AG09319 (cell line): Measurements from ENCODE around the gene EHBP1L1.

Experiments used
- DNase-seq: peaks from one replicate; pipeline ENCODE4 v3.0.0-alpha.2; 2010; ENCODE audit warnings: low read depth; ENCODE audit errors: extremely low read depth
- CTCF ChIP-seq: IDR thresholded peaks from 2 replicates; pipeline ENCODE4 v1.5.1; 2011; ENCODE audit warnings: low read depth, mild to moderate bottlenecking, inconsistent platforms, low read length, moderate library complexity

EHBP1L1 gene

DNA sequence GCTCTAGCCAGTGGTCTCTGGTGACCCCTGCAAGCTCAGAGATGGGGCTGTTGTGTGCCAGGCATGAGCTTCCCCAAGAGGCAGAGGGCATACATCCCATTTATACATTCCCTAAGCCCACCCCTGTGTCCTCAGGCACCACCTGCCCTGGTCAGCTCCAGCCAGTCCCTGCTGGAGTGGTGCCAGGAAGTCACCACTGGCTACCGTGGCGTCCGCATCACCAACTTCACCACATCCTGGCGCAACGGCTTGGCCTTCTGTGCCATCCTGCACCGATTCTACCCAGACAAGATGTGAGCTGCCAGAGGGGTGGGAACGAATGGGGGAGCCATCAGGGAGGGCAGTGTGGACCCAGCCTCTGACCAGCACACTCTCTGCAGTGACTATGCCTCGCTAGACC is 8.3 kb downstream of the EHBP1L1 start:
- no peak for TF ChIP-seq CTCF
- DNase-seq = no peak

DNA sequence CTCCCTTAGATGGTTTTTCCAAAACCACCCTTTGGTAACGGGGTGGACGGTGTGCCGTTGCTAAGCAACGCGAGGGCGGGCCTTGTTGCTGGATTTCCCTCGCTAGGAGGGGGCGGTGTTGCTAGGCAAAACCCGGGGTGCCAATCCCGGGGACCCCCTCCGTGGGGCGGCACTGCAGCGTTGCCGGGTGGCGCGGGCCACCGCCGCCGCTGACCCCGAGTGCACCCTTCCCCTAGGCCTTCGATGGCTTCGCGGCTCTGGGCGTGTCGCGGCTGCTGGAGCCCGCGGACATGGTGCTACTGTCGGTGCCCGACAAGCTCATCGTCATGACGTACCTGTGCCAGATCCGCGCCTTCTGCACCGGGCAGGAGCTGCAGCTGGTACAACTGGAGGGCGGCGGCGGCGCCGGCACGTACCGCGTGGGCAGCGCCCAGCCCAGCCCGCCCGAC is 8.9 kb downstream of the EHBP1L1 start:
- no peak for DNase-seq
- no peak for TF ChIP-seq CTCF

- no peak for TF ChIP-seq CTCF
- DNase-seq = no peak
Measured at GRCh38 chr11:65585396-65586246, 9.8 kb downstream of the EHBP1L1 start.

DNA sequence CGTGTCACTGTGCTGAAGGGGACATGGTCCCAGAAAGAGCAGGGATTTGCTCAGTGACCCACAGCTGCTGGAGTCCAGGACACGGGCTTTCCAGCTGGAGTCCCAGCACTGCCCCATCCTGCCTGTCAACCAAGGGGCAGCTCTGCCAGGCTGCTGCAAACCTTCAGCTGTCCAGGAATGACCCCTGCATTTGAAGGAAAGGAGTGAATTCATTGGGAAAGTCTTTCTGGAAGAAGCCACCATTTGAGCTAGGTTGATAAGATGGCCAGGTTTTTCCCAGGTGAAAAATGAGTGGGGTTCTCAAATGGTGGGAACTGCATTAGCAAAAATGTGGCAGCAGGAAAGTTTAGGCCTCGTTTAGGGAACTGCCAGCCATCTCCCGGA is 10.4 kb downstream of the EHBP1L1 start:
- TF ChIP-seq CTCF = no peak
- no peak for DNase-seq

- DNase-seq = peak; percentile 64
- no peak for TF ChIP-seq CTCF
Measured at GRCh38 chr11:65586676-65587075, 10.8 kb downstream of the EHBP1L1 start.

- peak; percentile 33 for TF ChIP-seq CTCF
- no peak for DNase-seq
Measured at GRCh38 chr11:65588199-65589054, 12.6 kb downstream of the EHBP1L1 start.
